GM18909 (cell line): Measurements from ENCODE around the gene CASZ1.

Experiments used
- ATAC-seq: cut with Tn5 transposase; IDR thresholded peaks from one replicate; pipeline ENCODE4 v1.9.1; 2021; ENCODE audit warnings: mild to moderate bottlenecking; ENCODE audit not compliant: unreplicated experiment, poor library complexity

Gene CASZ1

GRCh38 chr1:10597492-10598388 is 198.7 kb downstream of the CASZ1 start:
- no peak for ATAC-seq

- ATAC-seq, result no peak
These were observed 199.7 kb downstream of the CASZ1 start for GRCh38 chr1:10596780-10597179.

- ATAC-seq, result no peak
These were observed 201.7 kb downstream of the CASZ1 start for GRCh38 chr1:10594595-10595223.

GRCh38 chr1:10593750-10594149 is 202.7 kb downstream of the CASZ1 start:
- no peak for ATAC-seq

GRCh38 chr1:10592373-10592772 is 204.1 kb downstream of the CASZ1 start:
- no peak for ATAC-seq

GRCh38 chr1:10591010-10591409 is 205.4 kb downstream of the CASZ1 start:
- no peak for ATAC-seq

GRCh38 chr1:10589074-10589473 is 207.4 kb downstream of the CASZ1 start:
- no peak for ATAC-seq

- ATAC-seq, result no peak
These were observed 207.8 kb downstream of the CASZ1 start for GRCh38 chr1:10588640-10589039.
